ENCODE measurements around the gene TFDP2.

Gene TFDP2

DNA sequence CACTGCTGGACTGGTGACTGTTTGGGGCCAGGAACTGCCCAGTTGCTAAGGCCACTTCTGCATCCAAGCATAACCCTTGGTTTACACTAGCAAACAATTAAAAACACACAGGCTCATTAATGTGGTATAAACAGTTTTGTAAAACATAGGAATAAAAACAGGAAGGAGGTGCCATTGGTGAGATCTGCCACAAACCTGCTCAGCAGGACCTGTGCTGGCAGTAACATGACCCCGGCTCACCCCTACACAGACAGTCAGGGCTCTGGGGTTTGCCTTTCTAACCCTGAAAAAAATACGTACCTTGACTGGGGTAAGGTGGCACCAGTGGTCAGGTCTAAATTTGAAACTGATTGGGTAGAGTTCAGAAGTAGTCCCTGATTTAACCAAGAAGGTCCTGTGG lies 196.7 kb downstream of the TFDP2 start:
- Histone ChIP-seq H3K9me3 (ENCODE audit: low read length) (no peaks in the 10 kb centered on the region), H3K4me1 (ENCODE audit: insufficient read depth, low read length) (peaks cover 17% of the 10 kb centered on the region), H3K4me3 (ENCODE audit: low read length) (no peak overlapping the region), H3K36me3 (ENCODE audit: insufficient read depth, low read length) (peaks cover 48% of the 10 kb centered on the region), H2AFZ (ENCODE audit: low read depth, low read length) (no peak overlapping the region), H3K27me3 (ENCODE audit: insufficient read depth, low read length) (no peaks in the 10 kb centered on the region)

DNA sequence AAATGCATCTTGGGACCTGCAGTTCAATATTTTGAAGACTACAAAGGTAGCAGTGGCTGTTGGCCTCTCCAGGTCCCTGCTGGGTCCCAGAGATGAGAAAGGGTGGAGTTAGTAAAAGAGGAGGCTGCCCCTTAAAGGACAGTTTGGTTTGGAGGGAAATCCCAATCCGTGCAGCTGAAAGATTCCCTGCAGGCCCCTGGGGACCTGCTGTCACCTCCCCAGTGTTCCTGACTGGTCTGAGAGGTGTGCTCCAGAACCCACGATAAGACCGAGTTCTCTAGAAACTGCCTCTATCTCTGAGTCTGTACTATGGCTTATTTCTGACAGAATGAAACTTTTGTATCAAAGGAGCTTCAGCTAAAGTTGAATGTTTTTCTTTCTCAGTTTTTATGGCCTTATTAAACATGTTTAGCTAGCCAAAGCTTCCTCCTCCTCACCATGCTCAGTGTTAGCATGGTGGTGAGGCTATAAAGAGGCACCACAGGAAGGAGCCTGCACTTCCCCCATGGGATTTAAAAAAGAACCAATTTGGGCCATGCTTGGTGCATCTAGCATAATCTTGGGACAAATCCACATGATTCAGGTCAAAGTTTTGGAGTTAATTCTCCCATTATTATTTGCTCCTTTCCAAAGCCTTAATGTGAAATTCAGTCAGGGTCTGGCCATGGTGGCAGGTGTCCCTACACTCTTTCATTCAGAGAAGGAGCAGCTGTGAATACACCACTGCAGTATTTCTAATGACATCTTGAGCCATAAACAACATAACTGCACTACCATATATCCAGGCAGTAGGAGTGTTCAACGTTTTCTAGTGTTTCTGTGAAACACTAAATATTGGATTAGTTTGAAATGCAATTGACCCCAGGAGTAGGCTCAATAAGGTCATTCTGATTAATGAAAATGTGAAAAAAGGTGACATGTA lies 198.5 kb downstream of the TFDP2 start:
- H3K4me1 ChIP-seq (ENCODE audit: insufficient read depth, low read length), result peaks cover 17% of the 10 kb centered on the region

DNA sequence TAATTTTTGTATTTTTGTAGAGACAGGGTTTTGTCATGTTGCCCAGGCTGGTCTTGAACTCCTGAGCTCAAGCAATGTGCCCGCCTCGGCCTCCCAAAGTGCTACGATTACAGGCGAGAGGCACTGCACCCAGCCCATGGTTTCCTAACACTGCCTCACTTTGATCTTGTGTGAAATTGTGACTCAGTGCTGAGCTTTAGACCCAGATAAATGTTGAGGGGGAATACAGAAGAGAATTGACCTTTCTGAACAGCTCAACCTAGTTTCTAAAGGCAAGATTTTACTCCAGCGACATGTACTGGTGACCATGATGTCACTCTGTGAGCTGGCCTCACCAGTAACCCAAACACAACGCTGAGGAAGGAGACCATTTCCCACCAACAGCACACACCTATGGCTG lies 199.4 kb downstream of the TFDP2 start:
- H2AFZ ChIP-seq (ENCODE audit: low read depth, low read length), result no peak overlapping the region
- H3K4me3 ChIP-seq (ENCODE audit: low read length), result no peak overlapping the region
- no peaks in the 10 kb centered on the region for H3K9me3 ChIP-seq (ENCODE audit: low read length)
- peaks cover 8% of the 10 kb centered on the region for H3K4me1 ChIP-seq (ENCODE audit: insufficient read depth, low read length)
- no peaks in the 10 kb centered on the region for H3K27me3 ChIP-seq (ENCODE audit: insufficient read depth, low read length)
- peaks cover 45% of the 10 kb centered on the region for H3K36me3 ChIP-seq (ENCODE audit: insufficient read depth, low read length)

More for the DNA sequence above, 198.5 kb downstream of the TFDP2 start:
- Histone ChIP-seq H3K36me3 (ENCODE audit: insufficient read depth, low read length) (peaks cover 41% of the 10 kb centered on the region), H3K27me3 (ENCODE audit: insufficient read depth, low read length) (no peaks in the 10 kb centered on the region), H2AFZ (ENCODE audit: low read depth, low read length) (no peak overlapping the region), H3K9me3 (ENCODE audit: low read length) (no peaks in the 10 kb centered on the region), H3K4me3 (ENCODE audit: low read length) (no peak overlapping the region)

DNA sequence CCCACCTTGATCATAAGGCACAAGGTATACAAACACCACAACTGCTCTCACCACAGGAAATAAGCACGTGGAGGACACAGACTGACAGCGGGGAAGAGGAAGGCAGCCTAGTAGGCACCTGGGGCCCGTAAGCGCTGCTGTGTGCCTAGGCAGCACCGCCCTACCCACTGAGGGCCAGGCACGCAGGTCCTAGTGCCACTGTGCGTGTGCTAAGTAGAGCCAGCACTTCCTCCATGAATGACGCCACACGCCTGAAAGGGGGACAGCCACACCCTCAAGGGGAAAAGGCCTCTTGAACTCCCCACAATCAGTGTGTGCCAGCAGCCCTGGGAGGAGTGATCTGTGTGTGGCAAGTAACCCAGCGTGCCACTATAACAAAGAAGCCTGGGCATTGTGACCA lies 199.9 kb downstream of the TFDP2 start:
- Histone ChIP-seq H2AFZ (ENCODE audit: low read depth, low read length) (no peak overlapping the region), H3K9me3 (ENCODE audit: low read length) (no peaks in the 10 kb centered on the region), H3K27me3 (ENCODE audit: insufficient read depth, low read length) (no peaks in the 10 kb centered on the region), H3K36me3 (ENCODE audit: insufficient read depth, low read length) (peaks cover 45% of the 10 kb centered on the region), H3K4me1 (ENCODE audit: insufficient read depth, low read length) (peaks cover 2% of the 10 kb centered on the region), H3K4me3 (ENCODE audit: low read length) (no peak overlapping the region)

DNA sequence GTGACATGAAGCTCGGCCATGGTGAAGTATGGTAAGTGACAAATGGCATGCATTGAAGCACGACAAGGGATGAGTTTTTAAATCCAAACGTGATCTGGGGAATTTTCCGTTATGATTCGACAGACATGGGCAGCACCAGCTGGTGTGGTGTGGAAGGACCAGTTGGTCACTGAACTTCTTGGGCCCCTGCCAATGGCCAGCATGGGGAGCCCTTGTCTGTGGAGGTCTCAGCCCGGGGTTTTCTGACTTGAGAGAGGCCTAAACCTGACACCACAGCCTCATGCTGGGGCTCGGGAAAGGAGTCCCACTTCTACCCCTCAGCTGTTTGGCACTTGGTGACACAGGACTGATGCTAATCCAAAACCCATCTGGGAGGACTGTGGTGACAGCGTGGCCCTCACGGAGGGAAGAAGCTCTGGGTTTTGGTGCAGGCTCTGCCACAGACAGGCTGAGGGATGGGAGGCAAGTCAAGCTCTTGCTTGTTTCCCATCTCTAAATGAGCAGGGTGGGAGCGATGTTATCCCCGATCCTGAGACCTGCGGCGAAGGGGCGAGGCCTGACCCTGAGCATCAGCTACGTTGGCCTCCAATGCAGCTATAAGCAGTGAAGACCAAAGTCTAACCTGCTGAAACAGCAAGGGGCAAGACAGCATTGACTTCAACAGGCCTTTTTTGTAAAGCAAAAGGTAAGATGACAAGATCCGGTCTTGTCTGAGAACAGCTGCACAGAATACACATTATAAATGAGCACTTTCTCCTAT lies 203.4 kb downstream of the TFDP2 start:
- Histone ChIP-seq H3K4me3 (ENCODE audit: low read length) (no peak overlapping the region), H3K9me3 (ENCODE audit: low read length) (no peaks in the 10 kb centered on the region), H3K36me3 (ENCODE audit: insufficient read depth, low read length) (peaks cover 20% of the 10 kb centered on the region), H3K27me3 (ENCODE audit: insufficient read depth, low read length) (no peaks in the 10 kb centered on the region), H2AFZ (ENCODE audit: low read depth, low read length) (no peak overlapping the region), H3K4me1 (ENCODE audit: insufficient read depth, low read length) (no peaks in the 10 kb centered on the region)

DNA sequence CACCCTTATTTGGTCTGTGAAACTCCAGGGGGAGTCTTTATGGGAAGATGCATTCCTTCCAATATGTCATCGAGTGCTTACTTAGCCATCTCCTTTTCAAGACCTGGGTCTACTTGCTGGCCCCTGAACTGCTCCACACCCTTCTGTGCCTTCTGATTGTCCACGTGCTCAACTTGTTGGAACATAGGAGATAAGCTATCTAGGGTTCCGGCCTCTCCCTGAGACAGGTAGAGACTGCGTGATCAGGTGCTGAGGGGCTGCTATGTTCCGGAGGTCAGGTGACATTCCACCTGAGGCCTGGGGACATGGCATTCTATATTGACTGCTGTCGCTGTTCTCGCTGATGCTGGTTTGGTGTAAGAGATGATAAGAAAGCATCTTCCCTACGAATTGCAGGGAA lies 207.3 kb downstream of the TFDP2 start:
- no peaks in the 10 kb centered on the region for H3K9me3 ChIP-seq (ENCODE audit: low read length)
- H3K4me3 ChIP-seq (ENCODE audit: low read length), result no peak overlapping the region
- H3K4me1 ChIP-seq (ENCODE audit: insufficient read depth, low read length), result no peaks in the 10 kb centered on the region
- H3K36me3 ChIP-seq (ENCODE audit: insufficient read depth, low read length), result peaks cover 10% of the 10 kb centered on the region
- no peak overlapping the region for H2AFZ ChIP-seq (ENCODE audit: low read depth, low read length)
- H3K27me3 ChIP-seq (ENCODE audit: insufficient read depth, low read length), result no peaks in the 10 kb centered on the region

DNA sequence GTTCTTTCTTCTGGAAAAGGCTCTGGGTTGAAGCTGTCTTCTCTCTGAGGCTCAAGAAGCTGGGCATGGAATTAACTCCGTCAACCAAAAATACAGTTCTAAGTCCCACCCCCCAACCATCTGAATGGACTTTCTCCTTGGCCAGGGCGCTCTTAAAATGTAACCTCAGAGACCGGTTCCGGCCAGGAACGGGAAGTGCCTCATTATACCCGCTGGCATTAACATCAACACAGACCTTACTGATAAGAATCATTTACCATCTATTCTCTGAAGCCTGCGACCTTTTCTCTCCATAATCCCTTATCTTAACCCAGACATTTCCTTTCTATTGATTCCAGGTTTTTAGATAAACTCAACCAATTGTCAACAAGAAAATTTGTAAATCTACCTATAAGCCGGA lies 208.3 kb downstream of the TFDP2 start:
- Histone ChIP-seq H2AFZ (ENCODE audit: low read depth, low read length) (no peak overlapping the region), H3K4me3 (ENCODE audit: low read length) (no peak overlapping the region), H3K9me3 (ENCODE audit: low read length) (no peaks in the 10 kb centered on the region), H3K27me3 (ENCODE audit: insufficient read depth, low read length) (no peaks in the 10 kb centered on the region), H3K4me1 (ENCODE audit: insufficient read depth, low read length) (no peaks in the 10 kb centered on the region), H3K36me3 (ENCODE audit: insufficient read depth, low read length) (peaks cover 7% of the 10 kb centered on the region)

DNA sequence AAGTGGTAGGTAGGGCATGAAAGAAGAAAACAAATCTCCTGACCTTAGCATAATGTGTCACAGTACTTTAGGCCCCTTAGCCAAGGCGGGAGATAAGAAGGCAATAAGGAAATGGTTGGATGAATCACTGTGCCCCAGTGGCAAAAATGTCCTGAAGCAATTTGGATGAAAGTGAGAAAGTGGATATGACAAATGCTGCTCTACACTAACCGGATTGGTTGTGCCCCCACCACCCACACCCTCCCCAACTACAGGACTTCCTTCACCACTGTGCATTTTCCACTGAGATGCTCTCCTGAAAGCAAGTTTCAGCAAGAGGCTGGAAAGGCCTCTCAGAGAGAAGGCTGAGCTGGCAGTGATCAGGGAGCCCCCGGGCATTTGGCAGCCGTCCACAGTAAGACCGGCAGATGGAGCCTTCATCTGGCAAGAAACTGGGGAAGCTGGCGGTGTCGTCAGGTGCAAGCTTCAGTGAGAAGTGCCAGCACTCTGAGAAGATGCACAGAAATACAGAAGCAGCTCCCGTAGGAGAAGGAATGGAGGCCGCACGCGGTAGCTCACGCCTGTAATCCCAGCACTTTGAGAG lies 209.1 kb downstream of the TFDP2 start:
- no peaks in the 10 kb centered on the region for H3K27me3 ChIP-seq (ENCODE audit: insufficient read depth, low read length)
- H3K9me3 ChIP-seq (ENCODE audit: low read length), result no peaks in the 10 kb centered on the region
- no peak overlapping the region for H3K4me3 ChIP-seq (ENCODE audit: low read length)
- peaks cover under 1% of the 10 kb centered on the region for H3K36me3 ChIP-seq (ENCODE audit: insufficient read depth, low read length)
- no peak overlapping the region for H2AFZ ChIP-seq (ENCODE audit: low read depth, low read length)
- no peaks in the 10 kb centered on the region for H3K4me1 ChIP-seq (ENCODE audit: insufficient read depth, low read length)

DNA sequence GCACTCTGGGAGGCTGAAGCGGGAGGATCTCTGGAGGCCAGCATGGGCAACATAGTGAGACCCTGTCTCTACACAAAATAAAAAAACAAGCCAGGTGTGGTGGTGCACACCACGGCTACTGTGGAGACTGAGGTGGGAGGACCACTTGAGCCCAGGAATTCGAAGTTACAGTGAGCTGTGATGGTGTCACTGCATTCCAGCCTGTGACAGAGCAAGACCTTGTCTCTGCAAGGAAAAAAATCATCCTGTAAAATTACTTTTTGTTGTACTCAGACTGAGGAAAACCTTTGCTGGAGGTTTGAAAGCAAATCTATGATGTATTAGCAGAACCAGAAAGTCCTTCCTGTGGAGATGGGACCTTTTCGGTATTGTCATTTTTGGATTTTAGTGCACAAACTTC lies 209.6 kb downstream of the TFDP2 start:
- no peaks in the 10 kb centered on the region for H3K4me1 ChIP-seq (ENCODE audit: insufficient read depth, low read length)
- H3K9me3 ChIP-seq (ENCODE audit: low read length), result no peaks in the 10 kb centered on the region
- no peak overlapping the region for H3K4me3 ChIP-seq (ENCODE audit: low read length)
- H3K27me3 ChIP-seq (ENCODE audit: insufficient read depth, low read length), result no peaks in the 10 kb centered on the region
- no peaks in the 10 kb centered on the region for H3K36me3 ChIP-seq (ENCODE audit: insufficient read depth, low read length)
- no peak overlapping the region for H2AFZ ChIP-seq (ENCODE audit: low read depth, low read length)

DNA sequence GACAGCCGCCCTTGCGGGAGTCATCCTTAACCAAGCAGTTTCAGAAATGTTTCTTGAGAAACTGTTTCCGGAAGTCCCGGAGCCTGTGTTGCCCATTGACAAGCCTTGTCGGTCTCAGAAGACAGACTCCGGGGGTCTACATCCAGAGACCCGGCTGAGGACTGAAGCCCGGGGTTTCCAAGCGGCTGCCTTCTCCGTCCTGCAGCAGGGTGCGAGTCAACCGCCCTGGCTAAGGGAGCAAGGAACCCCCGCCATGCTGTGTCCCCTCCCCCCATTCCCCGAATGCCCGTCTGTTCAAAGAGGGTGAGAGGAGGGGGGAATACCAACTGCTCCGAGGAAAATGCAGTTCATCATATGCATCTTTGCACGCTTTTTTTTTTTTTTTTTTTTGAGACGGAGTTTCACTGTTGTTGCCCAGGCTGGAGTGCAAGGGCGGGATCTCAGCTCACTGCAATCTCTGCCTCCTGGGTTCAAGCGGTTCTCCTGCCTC lies 211.3 kb downstream of the TFDP2 start:
- Histone ChIP-seq H3K4me3 (ENCODE audit: low read length) (no peak overlapping the region), H3K27me3 (ENCODE audit: insufficient read depth, low read length) (no peaks in the 10 kb centered on the region), H3K9me3 (ENCODE audit: low read length) (no peaks in the 10 kb centered on the region), H2AFZ (ENCODE audit: low read depth, low read length) (no peak overlapping the region), H3K36me3 (ENCODE audit: insufficient read depth, low read length) (no peaks in the 10 kb centered on the region), H3K4me1 (ENCODE audit: insufficient read depth, low read length) (no peaks in the 10 kb centered on the region)

DNA sequence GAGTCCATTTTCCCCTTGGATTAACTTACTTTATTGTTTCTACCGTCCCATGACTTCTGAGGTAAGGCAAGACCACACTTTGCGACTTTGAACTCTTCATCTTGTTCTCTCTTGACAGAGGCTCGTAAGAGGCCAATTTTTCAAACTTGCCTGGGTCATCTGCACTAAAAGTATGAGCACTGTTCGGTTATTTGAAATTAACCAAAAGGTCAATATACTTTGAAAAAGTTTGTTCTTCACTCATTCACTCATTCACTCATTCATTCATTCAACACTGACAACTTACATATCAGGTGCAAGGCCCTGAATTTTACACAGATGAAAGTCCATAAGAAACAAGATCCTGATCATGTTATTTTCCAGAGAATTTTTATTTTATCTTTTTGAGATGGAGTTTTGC lies 215.0 kb downstream of the TFDP2 start:
- no peaks in the 10 kb centered on the region for H3K36me3 ChIP-seq (ENCODE audit: insufficient read depth, low read length)
- H3K9me3 ChIP-seq (ENCODE audit: low read length), result no peaks in the 10 kb centered on the region
- no peak overlapping the region for H3K4me3 ChIP-seq (ENCODE audit: low read length)
- no peaks in the 10 kb centered on the region for H3K27me3 ChIP-seq (ENCODE audit: insufficient read depth, low read length)
- no peaks in the 10 kb centered on the region for H3K4me1 ChIP-seq (ENCODE audit: insufficient read depth, low read length)
- no peak overlapping the region for H2AFZ ChIP-seq (ENCODE audit: low read depth, low read length)

DNA sequence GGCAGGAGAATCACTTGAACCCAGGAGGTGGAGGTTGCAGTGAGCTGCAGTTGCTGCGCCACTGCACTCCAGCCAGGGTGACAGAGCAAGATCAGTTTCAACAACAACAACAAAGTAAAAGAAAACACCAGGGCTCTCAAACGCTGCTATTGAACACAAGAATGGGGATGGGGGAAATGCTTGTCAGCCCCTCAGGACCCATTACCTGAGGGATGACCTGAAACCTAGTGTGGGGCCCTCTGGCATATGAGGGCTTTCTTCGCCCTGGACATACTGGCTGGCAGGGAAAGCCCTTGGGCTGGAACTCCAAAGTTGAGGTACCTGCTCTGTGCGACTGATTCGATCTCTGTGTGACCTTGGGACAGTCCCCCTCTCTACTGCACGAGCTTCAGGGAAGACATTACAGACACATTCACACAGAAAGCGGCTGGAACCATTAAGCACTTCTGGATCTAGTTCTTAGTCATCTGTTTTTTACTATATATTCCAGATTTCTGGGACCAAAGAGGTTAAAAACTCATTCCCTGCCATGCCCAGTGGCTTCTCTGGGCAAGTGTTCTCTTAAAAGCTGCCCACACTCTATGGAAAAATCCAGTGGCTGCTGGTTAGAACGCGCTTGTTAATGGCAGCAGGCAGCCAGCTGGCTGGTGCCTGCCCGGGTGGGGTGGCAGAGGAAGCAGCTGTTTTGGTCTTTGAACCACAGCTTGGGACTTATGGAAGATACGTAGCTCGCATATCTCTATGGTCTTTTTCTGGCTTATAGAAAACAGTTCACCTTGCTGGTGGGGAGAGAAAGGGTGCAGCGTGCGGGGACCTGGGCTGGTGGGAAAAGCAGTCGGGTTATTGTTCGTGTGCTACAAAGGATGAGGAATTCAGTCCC lies 215.7 kb downstream of the TFDP2 start:
- no peaks in the 10 kb centered on the region for H3K4me1 ChIP-seq (ENCODE audit: insufficient read depth, low read length)
- H3K36me3 ChIP-seq (ENCODE audit: insufficient read depth, low read length), result peaks cover 4% of the 10 kb centered on the region
- no peaks in the 10 kb centered on the region for H3K27me3 ChIP-seq (ENCODE audit: insufficient read depth, low read length)
- H3K9me3 ChIP-seq (ENCODE audit: low read length), result no peaks in the 10 kb centered on the region
- H3K4me3 ChIP-seq (ENCODE audit: low read length), result no peak overlapping the region
- H2AFZ ChIP-seq (ENCODE audit: low read depth, low read length), result no peak overlapping the region
